RWPE1 (cell line): ENCODE results near the gene TMEM176A.

ENCODE experiments used
- CTCF ChIA-PET: fragments of 350-600 bp; sonication (Branson Sonifier 250); formaldehyde crosslinking; extraction: SDS; loops from one replicate; lab custom pipeline; 2021; lab: Yijun Ruan, JAX
- POLR2A ChIA-PET: fragments of 400-600 bp; formaldehyde crosslinking; extraction: SDS; loops from one replicate; lab custom pipeline; 2020; ENCODE audit warnings: antibody characterized with exemption; ENCODE audit not compliant: low non-redundant PET; lab: Yijun Ruan, JAX
- DNase-seq: peaks from one replicate; pipeline ENCODE4 v3.0.0; 2012; ENCODE audit warnings: low spot score
- H3K27ac ChIP-seq: fragments of 450-650 bp; 2 replicates; pipeline ENCODE4 v1.5.1; 2017
- CTCF ChIP-seq: fragments of 450-650 bp; conservative IDR thresholded peaks from 2 replicates; pipeline ENCODE4 v1.5.1; 2017; ENCODE audit warnings: low read depth, mild to moderate bottlenecking

TMEM176A gene

GRCh38 chr7:150800581-150801241 lies at the start of gene TMEM176A:
Gene TMEM176A, plus strand, starts transcription at chr7:150800769. Its CDS starts 782 bp downstream, at chr7:150801551.
- DNase-seq: no peak
- ChIA-PET CTCF (interaction anchor here (0.5 kb wide), 1 partner anchor 82 kb away, joined by 9 read pairs; no protein-coding TSS in a partner anchor), POLR2A (no interaction called here)
- H3K27ac ChIP-seq: no peak within 1 kb of the TSS
- no peak for TF ChIP-seq CTCF

- no peak for DNase-seq
- ChIA-PET CTCF (no interaction called here), POLR2A (no interaction called here)
- H3K27ac ChIP-seq: no peak overlapping the region
- TF ChIP-seq CTCF: no peak
Observed at GRCh38 chr7:150751702-150752101, 48.9 kb upstream of the TMEM176A start.

GRCh38 chr7:150753239-150753638 lies 47.3 kb upstream of the TMEM176A start:
- H3K27ac ChIP-seq: no peak overlapping the region
- ChIA-PET CTCF (no interaction called here), POLR2A (no interaction called here)
- DNase-seq: no peak
- TF ChIP-seq CTCF: no peak

GRCh38 chr7:150753826-150754603 lies 46.6 kb upstream of the TMEM176A start:
- ChIA-PET POLR2A (no interaction called here), CTCF (no interaction called here)
- no peak overlapping the region for H3K27ac ChIP-seq
- no peak; the same call in 1 of the 2 replicates for TF ChIP-seq CTCF
- DNase-seq: no peak

- no peak for DNase-seq
- TF ChIP-seq CTCF: no peak
- H3K27ac ChIP-seq: no peak overlapping the region
- ChIA-PET POLR2A (no interaction called here), CTCF (no interaction called here)
Observed at GRCh38 chr7:150754951-150755350, 45.6 kb upstream of the TMEM176A start.

GRCh38 chr7:150755473-150756099 lies 45.0 kb upstream of the TMEM176A start:
- H3K27ac ChIP-seq: no peak overlapping the region
- ChIA-PET CTCF (no interaction called here), POLR2A (no interaction called here)
- no peak for TF ChIP-seq CTCF
- no peak for DNase-seq
